ENCODE data around the gene MUC4. TPM values are rescaled to one million over a fixed set of nuclear protein-coding genes. Genes with fewer than 3 reads are reported as not detected.

MUC4 gene
- 1.2 TPM for polyA plus RNA-seq (ENCODE audit: insufficient read length)
- long read RNA-seq, donor 1 = 0 reads
- long read RNA-seq, donor 2 = 0 reads
- long read RNA-seq, donor 3 = 0 reads
- long read RNA-seq, donor 4 = 0 reads
- long read RNA-seq, donor 5 = 0 reads
- long read RNA-seq, donor 6 = 0 reads
- long read RNA-seq, donor 7, partial matches to known transcripts = 6 of 6 reads
- long read RNA-seq, donor 7, other reads (novel, unspliced or antisense) = 0 of 6 reads
- long read RNA-seq, donor 8 = 0 reads

- DNase-seq = no peak
These were observed at the start of gene MUC4 for GRCh38 chr3:195811756-195812155. TSS of gene MUC4 (minus strand) at chr3:195811929. CDS start at chr3:195811817, 112 bp downstream.

GRCh38 chr3:195860456-195860855 is 48.7 kb upstream of the MUC4 start:
- DNase-seq = no peak

- DNase-seq = no peak
These were observed 48.2 kb upstream of the MUC4 start for GRCh38 chr3:195859846-195860411.

GRCh38 chr3:195859061-195859845 is 47.5 kb upstream of the MUC4 start:
- DNase-seq = peak; percentile 45

GRCh38 chr3:195856410-195857084 is 44.8 kb upstream of the MUC4 start:
- no peak for DNase-seq

- no peak for DNase-seq
These were observed 44.0 kb upstream of the MUC4 start for GRCh38 chr3:195855471-195856409.

GRCh38 chr3:195854628-195855294 is 43.0 kb upstream of the MUC4 start:
- DNase-seq = peak; percentile 18

- DNase-seq = no peak
These were observed 42.3 kb upstream of the MUC4 start for GRCh38 chr3:195853996-195854395.

- no peak for DNase-seq
These were observed 41.3 kb upstream of the MUC4 start for GRCh38 chr3:195853036-195853435.

- DNase-seq = peak; percentile 92
These were observed 39.3 kb upstream of the MUC4 start for GRCh38 chr3:195850857-195851543.

GRCh38 chr3:195849322-195850074 is 37.8 kb upstream of the MUC4 start:
- no peak for DNase-seq

- DNase-seq = no peak
These were observed 35.6 kb upstream of the MUC4 start for GRCh38 chr3:195847055-195847950.

- DNase-seq = no peak
These were observed 33.8 kb upstream of the MUC4 start for GRCh38 chr3:195845483-195845882.

GRCh38 chr3:195844671-195845218 is 33.0 kb upstream of the MUC4 start:
- no peak for DNase-seq

GRCh38 chr3:195839260-195840010 is 27.7 kb upstream of the MUC4 start:
- no peak for DNase-seq

- no peak for DNase-seq
These were observed 27.0 kb upstream of the MUC4 start for GRCh38 chr3:195838714-195839113.

- no peak for DNase-seq
These were observed 24.9 kb upstream of the MUC4 start for GRCh38 chr3:195836476-195837135.
